OCI-LY7 (cell line): Measurements from ENCODE around the gene S1PR4.

Source experiments
- CTCF ChIP-seq: fragments of 200-600 bp; sonication (generic); conservative IDR thresholded peaks from 2 replicates; pipeline ENCODE4 v1.5.1; 2014; ENCODE audit warnings: mild to moderate bottlenecking, antibody characterized with exemption, low read length, moderate library complexity, mixed read lengths
- EZH2phosphoT487 ChIP-seq: fragments of 200-600 bp; sonication (generic); IDR thresholded peaks from 2 replicates; pipeline ENCODE4 v1.6.1; 2018; ENCODE audit warnings: low read depth, borderline replicate concordance, mild to moderate bottlenecking, mixed run types, antibody characterized with exemption, low read length, moderate library complexity, mixed read lengths

- no peak for TF ChIP-seq CTCF
- no peak for TF ChIP-seq EZH2phosphoT487
These were observed 7.0 kb downstream of the S1PR4 start, which contains the start of gene NCLN for GRCh38 chr19:3185461-3186159.
